Stimulated activated effector memory CD8-positive, alpha-beta T cell treated with anti-CD3 and anti-CD28 coated beads, Interleukin-12 subunit alpha, Interleukin-12 subunit beta, amount 100 ng/mL, for 72 hours (primary cell): ENCODE results near the gene IL1RAPL2.
"Not testable (repeated sequence)": the region's sequence is repeated elsewhere in the genome, so short reads cannot be mapped to it uniquely, and the experiment has no call there.

Experiments used
- ATAC-seq: fragments of 150-1000 bp; cut with Tn5 transposase; 2 replicates; pipeline ENCODE4 v1.10.0; 2021
- DNase-seq, 2 donors: peaks; one replicate each; pipeline ENCODE4 v3.0.0; 2021 to 2022; ENCODE audit warnings: low spot score in 2 of 2
- H3K27ac Mint-ChIP-seq: one replicate; pipeline ENCODE4 v1.8.0; 2022; ENCODE audit warnings: mild to moderate bottlenecking, mixed read lengths
- H3K36me3 Mint-ChIP-seq: one replicate; pipeline ENCODE4 v1.8.0; 2022; ENCODE audit warnings: mild to moderate bottlenecking, mixed read lengths
- H3K4me1 Mint-ChIP-seq: one replicate; pipeline ENCODE4 v1.8.0; 2022; ENCODE audit warnings: mixed read lengths
- H3K4me3 Mint-ChIP-seq: one replicate; pipeline ENCODE4 v1.8.0; 2022; ENCODE audit warnings: mild to moderate bottlenecking, mixed read lengths
- H3K9me3 Mint-ChIP-seq: one replicate; pipeline ENCODE4 v1.8.0; 2022; ENCODE audit warnings: mixed read lengths

The IL1RAPL2 gene

GRCh38 chrX:105191878-105192277 is 625.9 kb downstream of the IL1RAPL2 start:
- Mint-ChIP-seq H3K9me3 (no peaks in the 10 kb centered on the region), H3K27ac (no peak overlapping the region), H3K4me3 (no peak overlapping the region), H3K36me3 (no peaks in the 10 kb centered on the region), H3K4me1 (no peaks in the 10 kb centered on the region)
- no peak for ATAC-seq
- DNase-seq: no peak

- ATAC-seq (no peak), DNase-seq (no peak)
- no peaks in the 10 kb centered on the region for H3K4me1 Mint-ChIP-seq
- H3K9me3 Mint-ChIP-seq: peaks cover 9% of the 10 kb centered on the region
- no peak overlapping the region for H3K27ac Mint-ChIP-seq
- H3K4me3 Mint-ChIP-seq: no peak overlapping the region
- no peaks in the 10 kb centered on the region for H3K36me3 Mint-ChIP-seq
Observed at GRCh38 chrX:105209406-105209805, 643.4 kb downstream of the IL1RAPL2 start.

- Mint-ChIP-seq H3K36me3 (no peaks in the 10 kb centered on the region), H3K9me3 (peaks cover 14% of the 10 kb centered on the region), H3K4me3 (no peak overlapping the region), H3K4me1 (no peaks in the 10 kb centered on the region), H3K27ac (no peak overlapping the region)
- ATAC-seq (no peak), DNase-seq (no peak)
Observed at GRCh38 chrX:105210258-105210657, 644.3 kb downstream of the IL1RAPL2 start.

GRCh38 chrX:105211066-105211575 is 645.1 kb downstream of the IL1RAPL2 start:
- Mint-ChIP-seq H3K4me1 (no peaks in the 10 kb centered on the region), H3K4me3 (no peak overlapping the region), H3K36me3 (no peaks in the 10 kb centered on the region), H3K27ac (no peak overlapping the region), H3K9me3 (peaks cover 10% of the 10 kb centered on the region)
- DNase-seq (no peak), ATAC-seq (no peak)

GRCh38 chrX:105219454-105220401 is 653.7 kb downstream of the IL1RAPL2 start:
- Mint-ChIP-seq H3K9me3 (peaks cover 10% of the 10 kb centered on the region), H3K4me1 (no peaks in the 10 kb centered on the region), H3K27ac (no peak overlapping the region), H3K4me3 (no peak overlapping the region), H3K36me3 (no peaks in the 10 kb centered on the region)
- ATAC-seq (no peak), DNase-seq (no peak)

- peaks cover 6% of the 10 kb centered on the region for H3K9me3 Mint-ChIP-seq
- no peak within 1 kb of the TSS for H3K27ac Mint-ChIP-seq
- no peak for ATAC-seq
- no peak for DNase-seq
- H3K4me1 Mint-ChIP-seq: no peaks in the 10 kb centered on the region
- H3K36me3 Mint-ChIP-seq: no peaks in the 10 kb centered on the region
- H3K4me3 Mint-ChIP-seq: no peak within 1 kb of the TSS
Observed at GRCh38 chrX:105220636-105221035, 654.6 kb downstream of the IL1RAPL2 start, which contains the start of gene TEX13A. Gene TEX13A (minus strand): TSS chrX:105220694. CDS start chrX:105220397, 297 bp downstream.

GRCh38 chrX:105221374-105221773 is 655.4 kb downstream of the IL1RAPL2 start:
- Mint-ChIP-seq H3K4me1 (no peaks in the 10 kb centered on the region), H3K36me3 (no peaks in the 10 kb centered on the region), H3K27ac (no peak overlapping the region), H3K9me3 (peaks cover 6% of the 10 kb centered on the region), H3K4me3 (no peak overlapping the region)
- ATAC-seq (no peak), DNase-seq (no peak)

- Mint-ChIP-seq H3K4me3 (no peak overlapping the region), H3K27ac (no peak overlapping the region), H3K4me1 (no peaks in the 10 kb centered on the region), H3K36me3 (no peaks in the 10 kb centered on the region), H3K9me3 (peaks cover 6% of the 10 kb centered on the region)
- no peak for ATAC-seq
- DNase-seq: no peak
Observed at GRCh38 chrX:105226499-105226898, 660.5 kb downstream of the IL1RAPL2 start.

GRCh38 chrX:105228602-105229001 is 662.6 kb downstream of the IL1RAPL2 start:
- H3K4me1 Mint-ChIP-seq: no peaks in the 10 kb centered on the region
- H3K4me3 Mint-ChIP-seq: no peak overlapping the region
- ATAC-seq (no peak), DNase-seq (no peak)
- no peaks in the 10 kb centered on the region for H3K36me3 Mint-ChIP-seq
- peaks cover 3% of the 10 kb centered on the region for H3K9me3 Mint-ChIP-seq
- H3K27ac Mint-ChIP-seq: no peak overlapping the region

GRCh38 chrX:105229146-105229545 is 663.1 kb downstream of the IL1RAPL2 start:
- no peaks in the 10 kb centered on the region for H3K9me3 Mint-ChIP-seq
- DNase-seq (no peak), ATAC-seq (no peak)
- H3K4me1 Mint-ChIP-seq: no peaks in the 10 kb centered on the region
- no peak overlapping the region for H3K27ac Mint-ChIP-seq
- no peak overlapping the region for H3K4me3 Mint-ChIP-seq
- H3K36me3 Mint-ChIP-seq: no peaks in the 10 kb centered on the region

- not testable (repeated sequence) for H3K4me1 Mint-ChIP-seq, DNase-seq, H3K9me3 Mint-ChIP-seq, H3K36me3 Mint-ChIP-seq, H3K27ac Mint-ChIP-seq, ATAC-seq, H3K4me3 Mint-ChIP-seq
Observed at GRCh38 chrX:105237407-105237806, 671.4 kb downstream of the IL1RAPL2 start.

- DNase-seq (no peak), ATAC-seq (no peak)
- no peak overlapping the region for H3K4me3 Mint-ChIP-seq
Observed at GRCh38 chrX:105241056-105241455, 675.1 kb downstream of the IL1RAPL2 start.

GRCh38 chrX:105260291-105261043 is 694.5 kb downstream of the IL1RAPL2 start:
- DNase-seq (no peak), ATAC-seq (no peak)
- peaks cover 13% of the 10 kb centered on the region for H3K9me3 Mint-ChIP-seq
- H3K4me3 Mint-ChIP-seq: no peak overlapping the region
- H3K4me1 Mint-ChIP-seq: no peaks in the 10 kb centered on the region
- H3K36me3 Mint-ChIP-seq: no peaks in the 10 kb centered on the region
- no peak overlapping the region for H3K27ac Mint-ChIP-seq

More at GRCh38 chrX:105241056-105241455, 675.1 kb downstream of the IL1RAPL2 start:
- Mint-ChIP-seq H3K9me3 (peaks cover 3% of the 10 kb centered on the region), H3K27ac (no peak overlapping the region), H3K4me1 (no peaks in the 10 kb centered on the region), H3K36me3 (no peaks in the 10 kb centered on the region)

- ATAC-seq (no peak), DNase-seq (no peak)
- peaks cover 12% of the 10 kb centered on the region for H3K9me3 Mint-ChIP-seq
- no peaks in the 10 kb centered on the region for H3K4me1 Mint-ChIP-seq
- no peak overlapping the region for H3K4me3 Mint-ChIP-seq
- H3K36me3 Mint-ChIP-seq: no peaks in the 10 kb centered on the region
- no peak overlapping the region for H3K27ac Mint-ChIP-seq
Observed at GRCh38 chrX:105263171-105263570, 697.2 kb downstream of the IL1RAPL2 start.

GRCh38 chrX:105263801-105264200 is 697.8 kb downstream of the IL1RAPL2 start:
- H3K36me3 Mint-ChIP-seq: no peaks in the 10 kb centered on the region
- no peak overlapping the region for H3K27ac Mint-ChIP-seq
- no peaks in the 10 kb centered on the region for H3K4me1 Mint-ChIP-seq
- no peak overlapping the region for H3K4me3 Mint-ChIP-seq
- ATAC-seq (no peak), DNase-seq (no peak)
- peaks cover 7% of the 10 kb centered on the region for H3K9me3 Mint-ChIP-seq
